ENCODE results near the gene CITED4. TPM values are rescaled to one million over a fixed set of nuclear protein-coding genes. Genes with fewer than 3 reads are reported as not detected.
A peak's percentile ranks its signal among the peaks of the same experiment; 100 is the strongest.
"Not testable (repeated sequence)": the region's sequence is repeated elsewhere in the genome, so short reads cannot be mapped to it uniquely, and the experiment has no call there.

Gene CITED4
- total RNA-seq, 2 experiments from 2014 or later = 4.3 to 5.3 TPM

- H3K27ac Mint-ChIP-seq, H3K27me3 Mint-ChIP-seq, DNase-seq, H3K36me3 Mint-ChIP-seq, H3K4me3 Mint-ChIP-seq: not testable (repeated sequence)
- H3K9me3 Mint-ChIP-seq = peaks cover 22% of the 10 kb centered on the region
- H3K4me1 Mint-ChIP-seq = peaks cover 10% of the 10 kb centered on the region
Measured at GRCh38 chr1:40894858-40895257, 32.7 kb upstream of the CITED4 start.

- Mint-ChIP-seq H3K27ac (no peak overlapping the region), H3K36me3 (peaks cover 4% of the 10 kb centered on the region), H3K4me3 (no peak overlapping the region), H3K9me3 (peaks cover 22% of the 10 kb centered on the region), H3K27me3 (no peaks in the 10 kb centered on the region), H3K4me1 (peaks cover 10% of the 10 kb centered on the region)
- DNase-seq = no peak
Measured at GRCh38 chr1:40894455-40894854, 32.3 kb upstream of the CITED4 start.

GRCh38 chr1:40893946-40894345 lies 31.8 kb upstream of the CITED4 start:
- Mint-ChIP-seq H3K9me3 (peaks cover 22% of the 10 kb centered on the region), H3K27me3 (no peaks in the 10 kb centered on the region), H3K4me3 (no peak overlapping the region), H3K27ac (no peak overlapping the region), H3K4me1 (peaks cover 10% of the 10 kb centered on the region), H3K36me3 (peaks cover 4% of the 10 kb centered on the region)
- DNase-seq = no peak

- no peak for DNase-seq
- Mint-ChIP-seq H3K4me3 (no peak overlapping the region), H3K9me3 (peaks cover 22% of the 10 kb centered on the region), H3K27ac (no peak overlapping the region), H3K27me3 (peaks cover 6% of the 10 kb centered on the region), H3K4me1 (peaks cover 2% of the 10 kb centered on the region), H3K36me3 (peaks cover 4% of the 10 kb centered on the region)
Measured at GRCh38 chr1:40892354-40892753, 30.2 kb upstream of the CITED4 start.

- H3K4me3 Mint-ChIP-seq = no peak overlapping the region
- DNase-seq = no peak
- peaks cover 14% of the 10 kb centered on the region for H3K27me3 Mint-ChIP-seq
- no peak overlapping the region for H3K27ac Mint-ChIP-seq
- no peaks in the 10 kb centered on the region for H3K4me1 Mint-ChIP-seq
- H3K9me3 Mint-ChIP-seq = peaks cover 22% of the 10 kb centered on the region
- H3K36me3 Mint-ChIP-seq = peaks cover 4% of the 10 kb centered on the region
Measured at GRCh38 chr1:40890771-40891170, 28.6 kb upstream of the CITED4 start.

GRCh38 chr1:40887652-40888051 lies 25.5 kb upstream of the CITED4 start:
- Mint-ChIP-seq H3K9me3 (no peaks in the 10 kb centered on the region), H3K4me3 (no peak overlapping the region), H3K4me1 (peaks cover 3% of the 10 kb centered on the region), H3K36me3 (peaks cover 2% of the 10 kb centered on the region), H3K27ac (no peak overlapping the region), H3K27me3 (peaks cover 38% of the 10 kb centered on the region)
- DNase-seq = no peak

- H3K4me3 Mint-ChIP-seq = no peak overlapping the region
- H3K27me3 Mint-ChIP-seq = peaks cover 45% of the 10 kb centered on the region
- no peak overlapping the region for H3K27ac Mint-ChIP-seq
- peaks cover 3% of the 10 kb centered on the region for H3K4me1 Mint-ChIP-seq
- DNase-seq = no peak
- H3K9me3 Mint-ChIP-seq = no peaks in the 10 kb centered on the region
- peaks cover 2% of the 10 kb centered on the region for H3K36me3 Mint-ChIP-seq
Measured at GRCh38 chr1:40887012-40887378, 24.8 kb upstream of the CITED4 start.

- H3K4me3 Mint-ChIP-seq = no peak overlapping the region
- no peaks in the 10 kb centered on the region for H3K9me3 Mint-ChIP-seq
- H3K27ac Mint-ChIP-seq = no peak overlapping the region
- H3K4me1 Mint-ChIP-seq = peaks cover 3% of the 10 kb centered on the region
- no peak for DNase-seq
- H3K36me3 Mint-ChIP-seq = peaks cover 2% of the 10 kb centered on the region
- peaks cover 50% of the 10 kb centered on the region for H3K27me3 Mint-ChIP-seq
Measured at GRCh38 chr1:40886318-40887011, 24.3 kb upstream of the CITED4 start.

GRCh38 chr1:40884055-40884795 lies 22.1 kb upstream of the CITED4 start:
- Mint-ChIP-seq H3K4me1 (peaks cover 3% of the 10 kb centered on the region), H3K27me3 (peaks cover 57% of the 10 kb centered on the region), H3K27ac (no peak overlapping the region), H3K4me3 (peak overlapping the region; percentile 40), H3K36me3 (peaks cover 2% of the 10 kb centered on the region), H3K9me3 (no peaks in the 10 kb centered on the region)
- DNase-seq = no peak

GRCh38 chr1:40880813-40881549 lies 18.8 kb upstream of the CITED4 start:
- no peak for DNase-seq
- peaks cover 12% of the 10 kb centered on the region for H3K36me3 Mint-ChIP-seq
- no peak overlapping the region for H3K4me3 Mint-ChIP-seq
- H3K4me1 Mint-ChIP-seq = peaks cover 15% of the 10 kb centered on the region
- H3K27ac Mint-ChIP-seq = no peak overlapping the region
- peaks cover 45% of the 10 kb centered on the region for H3K27me3 Mint-ChIP-seq
- H3K9me3 Mint-ChIP-seq = peaks cover 7% of the 10 kb centered on the region

- Mint-ChIP-seq H3K4me1 (peaks cover 25% of the 10 kb centered on the region), H3K9me3 (peaks cover 10% of the 10 kb centered on the region), H3K4me3 (no peak overlapping the region), H3K27me3 (peaks cover 31% of the 10 kb centered on the region), H3K27ac (no peak overlapping the region), H3K36me3 (peaks cover 14% of the 10 kb centered on the region)
- DNase-seq = no peak
Measured at GRCh38 chr1:40879482-40880175, 17.5 kb upstream of the CITED4 start.

GRCh38 chr1:40878906-40879305 lies 16.7 kb upstream of the CITED4 start:
- peaks cover 10% of the 10 kb centered on the region for H3K9me3 Mint-ChIP-seq

GRCh38 chr1:40877698-40878097 lies 15.5 kb upstream of the CITED4 start:
- peaks cover 10% of the 10 kb centered on the region for H3K9me3 Mint-ChIP-seq
- peaks cover 12% of the 10 kb centered on the region for H3K36me3 Mint-ChIP-seq
- DNase-seq = no peak
- peaks cover 26% of the 10 kb centered on the region for H3K4me1 Mint-ChIP-seq
- H3K27ac Mint-ChIP-seq = no peak overlapping the region
- H3K27me3 Mint-ChIP-seq = peaks cover 19% of the 10 kb centered on the region
- H3K4me3 Mint-ChIP-seq = no peak overlapping the region

More at GRCh38 chr1:40878906-40879305, 16.7 kb upstream of the CITED4 start:
- Mint-ChIP-seq H3K27ac (no peak overlapping the region), H3K27me3 (peaks cover 27% of the 10 kb centered on the region), H3K4me3 (no peak overlapping the region), H3K4me1 (peaks cover 25% of the 10 kb centered on the region), H3K36me3 (peaks cover 14% of the 10 kb centered on the region)
- no peak for DNase-seq

- peaks cover 12% of the 10 kb centered on the region for H3K36me3 Mint-ChIP-seq
- peaks cover 10% of the 10 kb centered on the region for H3K9me3 Mint-ChIP-seq
- H3K27ac Mint-ChIP-seq = no peak overlapping the region
- no peak overlapping the region for H3K4me3 Mint-ChIP-seq
- H3K4me1 Mint-ChIP-seq = peaks cover 26% of the 10 kb centered on the region
- H3K27me3 Mint-ChIP-seq = peaks cover 11% of the 10 kb centered on the region
- no peak for DNase-seq
Measured at GRCh38 chr1:40876891-40877290, 14.7 kb upstream of the CITED4 start.

GRCh38 chr1:40876436-40876761 lies 14.2 kb upstream of the CITED4 start:
- Mint-ChIP-seq H3K36me3 (peaks cover 12% of the 10 kb centered on the region), H3K4me3 (no peak overlapping the region), H3K27ac (no peak overlapping the region), H3K9me3 (peaks cover 10% of the 10 kb centered on the region), H3K27me3 (peaks cover 6% of the 10 kb centered on the region), H3K4me1 (peaks cover 26% of the 10 kb centered on the region)
- DNase-seq = no peak
